ENCODE measurements around the gene CDCP1.

Gene CDCP1

GRCh38 chr3:45116350-45116749 lies 29.8 kb downstream of the CDCP1 start:
- DNase-seq (ENCODE audit: low read depth): no peak
- no peak overlapping the region for H3K4me3 ChIP-seq (ENCODE audit: low read depth, low read length)
- no peak for TF ChIP-seq CTCF (conservative IDR thresholded peaks at IDR 0.05; ENCODE audit: low read depth, low read length)

- TF ChIP-seq CTCF (conservative IDR thresholded peaks at IDR 0.05; ENCODE audit: low read depth, low read length): no peak
- DNase-seq (ENCODE audit: low read depth): no peak
- H3K4me3 ChIP-seq (ENCODE audit: low read depth, low read length): no peak overlapping the region
Measured at GRCh38 chr3:45113625-45114050, 32.5 kb downstream of the CDCP1 start.

GRCh38 chr3:45112939-45113338 lies 33.2 kb downstream of the CDCP1 start:
- DNase-seq (ENCODE audit: low read depth): peak; percentile 88
- no peak overlapping the region for H3K4me3 ChIP-seq (ENCODE audit: low read depth, low read length)
- no peak for TF ChIP-seq CTCF (conservative IDR thresholded peaks at IDR 0.05; ENCODE audit: low read depth, low read length)

- TF ChIP-seq CTCF (conservative IDR thresholded peaks at IDR 0.05; ENCODE audit: low read depth, low read length): no peak
- H3K4me3 ChIP-seq (ENCODE audit: low read depth, low read length): no peak overlapping the region
Measured at GRCh38 chr3:45110509-45110833, 35.7 kb downstream of the CDCP1 start.

GRCh38 chr3:45109771-45110508 lies 36.2 kb downstream of the CDCP1 start:
- H3K4me3 ChIP-seq (ENCODE audit: low read depth, low read length): no peak overlapping the region
- no peak for TF ChIP-seq CTCF (conservative IDR thresholded peaks at IDR 0.05; ENCODE audit: low read depth, low read length)
- DNase-seq (ENCODE audit: low read depth): no peak

More at GRCh38 chr3:45110509-45110833, 35.7 kb downstream of the CDCP1 start:
- DNase-seq (ENCODE audit: low read depth): no peak

- H3K4me3 ChIP-seq (ENCODE audit: low read depth, low read length): no peak overlapping the region
- DNase-seq (ENCODE audit: low read depth): no peak
- no peak for TF ChIP-seq CTCF (conservative IDR thresholded peaks at IDR 0.05; ENCODE audit: low read depth, low read length)
Measured at GRCh38 chr3:45106874-45107273, 39.3 kb downstream of the CDCP1 start.
